GM10266 (cell line): ENCODE data around the gene AUTS2.

Source experiments
- DNase-seq: peaks from one replicate; pipeline ENCODE4 v3.0.0; 2012; ENCODE audit errors: extremely low spot score
- TF ChIP-seq, protein P1 (sequence below): IDR thresholded peaks from 2 replicates; pipeline ENCODE4 v1.5.1; 2012; ENCODE audit warnings: mild to moderate bottlenecking, low read depth; ENCODE audit not compliant: control insufficient read depth, insufficient read depth; ENCODE audit errors: missing control alignments

The AUTS2 gene

DNA sequence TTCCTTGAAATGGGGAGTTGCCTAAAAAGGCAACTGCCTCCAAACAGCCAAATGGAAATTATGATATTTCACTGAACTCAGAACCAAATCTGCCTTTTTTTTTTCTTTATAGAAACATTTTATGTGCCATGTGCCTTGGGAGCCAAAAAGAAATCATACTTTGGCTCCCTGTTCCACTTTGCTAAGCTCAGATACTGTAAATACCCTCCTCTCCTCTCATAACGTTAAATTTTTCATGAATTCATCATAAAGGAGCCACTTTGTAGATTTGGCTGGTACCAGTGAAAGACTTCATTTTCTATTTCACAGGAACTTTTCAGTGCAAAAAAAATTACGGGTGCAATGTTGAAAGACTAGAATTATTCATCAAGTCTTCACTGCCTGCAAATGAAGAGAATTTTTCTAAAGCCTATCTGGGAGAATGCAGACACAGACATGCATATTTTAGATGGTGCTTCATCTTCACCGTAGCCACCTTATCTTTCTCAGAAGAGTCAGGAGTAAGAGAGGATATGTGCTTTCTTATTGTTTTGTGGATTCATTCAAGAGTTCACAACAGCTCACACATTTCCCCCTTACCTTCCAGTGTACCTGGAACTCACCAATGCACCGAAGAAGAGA is 791.4 kb downstream of the AUTS2 start:
- TF ChIP-seq, protein P1, sequence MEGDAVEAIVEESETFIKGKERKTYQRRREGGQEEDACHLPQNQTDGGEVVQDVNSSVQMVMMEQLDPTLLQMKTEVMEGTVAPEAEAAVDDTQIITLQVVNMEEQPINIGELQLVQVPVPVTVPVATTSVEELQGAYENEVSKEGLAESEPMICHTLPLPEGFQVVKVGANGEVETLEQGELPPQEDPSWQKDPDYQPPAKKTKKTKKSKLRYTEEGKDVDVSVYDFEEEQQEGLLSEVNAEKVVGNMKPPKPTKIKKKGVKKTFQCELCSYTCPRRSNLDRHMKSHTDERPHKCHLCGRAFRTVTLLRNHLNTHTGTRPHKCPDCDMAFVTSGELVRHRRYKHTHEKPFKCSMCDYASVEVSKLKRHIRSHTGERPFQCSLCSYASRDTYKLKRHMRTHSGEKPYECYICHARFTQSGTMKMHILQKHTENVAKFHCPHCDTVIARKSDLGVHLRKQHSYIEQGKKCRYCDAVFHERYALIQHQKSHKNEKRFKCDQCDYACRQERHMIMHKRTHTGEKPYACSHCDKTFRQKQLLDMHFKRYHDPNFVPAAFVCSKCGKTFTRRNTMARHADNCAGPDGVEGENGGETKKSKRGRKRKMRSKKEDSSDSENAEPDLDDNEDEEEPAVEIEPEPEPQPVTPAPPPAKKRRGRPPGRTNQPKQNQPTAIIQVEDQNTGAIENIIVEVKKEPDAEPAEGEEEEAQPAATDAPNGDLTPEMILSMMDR: no peak
- no peak for DNase-seq

DNA sequence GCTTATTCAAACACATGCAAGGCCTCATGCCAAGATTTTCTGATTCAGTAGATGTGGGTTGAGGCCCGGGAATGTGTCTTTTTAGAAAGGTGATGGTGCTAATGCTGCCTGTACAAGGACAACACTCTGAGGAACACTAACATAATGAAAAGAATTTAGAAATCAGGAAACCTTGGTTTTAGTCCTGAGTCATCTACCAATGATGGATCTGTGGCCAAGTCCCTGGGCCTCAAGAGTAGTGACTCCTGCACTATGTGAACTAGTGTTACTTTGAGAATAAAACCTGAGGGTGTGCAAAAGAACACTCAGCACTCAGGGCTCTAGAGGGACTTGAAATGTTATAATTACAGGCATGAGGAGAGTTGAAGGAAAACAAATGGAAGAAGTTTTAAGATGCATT is 792.0 kb downstream of the AUTS2 start:
- TF ChIP-seq, protein P1: no peak
- DNase-seq: no peak

DNA sequence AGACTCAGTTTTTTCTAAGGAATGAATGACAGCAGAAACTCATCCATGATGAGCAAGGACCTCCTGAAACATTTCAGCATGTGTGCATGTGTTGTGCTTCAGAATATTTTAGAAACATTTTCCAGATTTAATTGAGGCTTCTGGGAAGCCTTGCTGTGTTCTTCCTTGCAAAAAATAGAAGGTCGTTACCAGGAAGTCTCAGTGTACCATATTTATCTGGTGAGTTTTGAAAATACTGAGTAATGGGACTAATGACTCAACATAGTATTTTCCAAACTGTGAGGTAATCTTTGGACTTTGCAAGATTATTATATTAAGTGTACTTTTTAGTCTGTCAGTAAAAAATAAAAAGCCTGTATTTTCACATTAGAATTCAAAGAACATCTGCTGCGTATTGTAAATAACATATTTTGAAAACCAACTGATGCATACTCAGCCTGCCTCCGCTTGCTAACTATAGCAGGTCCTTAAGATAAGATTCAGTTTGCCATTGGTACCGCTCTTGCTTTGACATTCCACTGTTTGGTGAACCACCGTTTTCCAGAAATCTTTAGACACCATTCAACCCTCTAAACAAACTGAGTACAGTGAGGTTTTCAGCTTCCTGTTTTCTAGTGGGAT is 794.1 kb downstream of the AUTS2 start:
- TF ChIP-seq, protein P1: no peak
- no peak for DNase-seq

DNA sequence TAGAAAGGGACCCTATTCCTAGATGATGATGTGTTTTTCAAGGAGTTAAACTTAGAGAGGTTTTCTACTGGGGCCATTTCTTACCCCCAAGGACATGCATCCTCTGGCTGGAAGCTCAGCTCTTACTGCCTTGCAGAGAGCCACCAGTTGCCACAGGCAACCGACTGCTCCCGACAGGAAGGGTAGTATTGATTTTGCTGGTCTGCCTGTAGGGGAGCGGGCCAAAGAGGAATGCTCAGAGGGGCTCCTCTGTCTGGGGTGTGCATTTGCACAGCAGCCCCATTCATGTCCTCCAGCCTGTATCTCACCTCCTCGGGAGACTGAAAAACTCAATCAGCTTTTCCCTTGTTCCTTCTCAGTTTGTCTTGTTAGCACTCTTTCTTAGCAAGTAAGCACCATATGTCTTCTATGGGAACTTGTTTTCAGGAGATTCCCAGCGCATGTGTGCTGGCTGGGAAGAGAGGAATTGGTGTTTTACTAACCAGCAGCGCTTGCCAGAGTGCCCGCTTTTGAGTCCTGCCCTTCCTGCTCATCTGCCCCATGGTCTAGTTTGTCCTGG is 794.7 kb downstream of the AUTS2 start:
- TF ChIP-seq, protein P1: no peak
- DNase-seq: no peak

DNA sequence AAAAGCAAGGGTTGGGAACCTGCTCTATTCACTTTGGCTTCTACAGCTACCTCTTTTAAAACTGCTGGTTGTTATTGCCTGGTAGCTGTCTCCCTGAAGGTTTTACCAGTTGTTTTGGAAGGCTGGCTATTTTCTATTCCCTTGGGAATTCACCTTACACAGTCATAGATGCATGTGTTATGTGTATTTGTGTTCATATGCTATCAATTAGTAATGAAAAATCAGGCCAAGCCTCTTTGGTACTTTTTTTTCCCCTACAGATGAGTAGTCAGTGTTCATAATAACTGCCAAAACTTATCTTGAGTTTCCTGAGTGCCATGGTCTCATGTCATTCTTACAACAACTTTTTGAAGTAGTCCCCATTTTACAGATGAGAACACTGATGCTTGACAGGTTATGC is 795.7 kb downstream of the AUTS2 start:
- no peak for DNase-seq
- TF ChIP-seq, protein P1: no peak

DNA sequence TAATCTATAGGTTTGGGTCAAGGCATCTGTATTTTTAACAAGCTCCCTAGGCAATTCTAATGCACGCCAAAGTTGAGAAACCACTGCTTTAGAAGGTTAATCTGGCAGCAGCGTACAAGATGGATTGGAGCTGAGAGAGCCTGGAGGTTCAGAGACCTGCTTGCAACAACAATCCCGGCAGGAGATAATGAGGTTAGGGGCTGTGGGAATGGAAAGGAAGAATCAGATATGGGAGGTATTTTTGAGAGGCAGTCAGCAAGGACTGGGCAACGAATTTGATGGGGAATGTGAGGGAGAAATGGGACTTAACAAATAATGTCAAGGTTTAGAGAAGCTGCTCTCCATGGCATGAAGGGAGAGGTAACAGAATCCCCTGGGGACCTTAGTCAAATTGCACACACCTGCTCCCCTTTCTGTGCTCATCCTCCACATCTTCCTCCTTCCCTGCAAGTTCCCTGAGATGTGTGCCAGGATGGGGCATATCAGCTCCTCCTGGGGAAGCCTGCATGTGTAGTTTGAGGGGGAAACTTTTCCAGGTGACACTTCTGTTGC is 802.6 kb downstream of the AUTS2 start:
- no peak for DNase-seq
- TF ChIP-seq, protein P1: no peak

DNA sequence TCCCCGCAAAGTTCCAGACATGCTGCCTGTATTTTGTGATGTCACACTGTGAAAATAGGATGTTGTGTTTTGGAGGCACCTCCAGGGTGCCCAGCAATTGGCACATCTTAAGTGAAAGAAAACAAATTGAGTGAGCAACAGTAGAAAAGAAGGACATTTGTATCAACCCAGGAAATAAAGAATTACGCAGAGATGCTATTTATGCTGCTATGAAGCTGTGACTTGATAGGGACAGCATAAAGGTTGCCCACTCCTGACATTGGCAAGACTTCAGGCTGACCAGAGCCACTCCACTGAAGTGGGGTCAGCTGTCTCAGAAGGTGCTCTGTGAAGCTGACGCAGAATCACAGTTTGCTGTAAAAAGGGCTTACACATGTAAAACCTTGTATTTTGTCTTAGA is 803.8 kb downstream of the AUTS2 start:
- TF ChIP-seq, protein P1: no peak
- no peak for DNase-seq
